COLO668 (cell line): ENCODE results near the gene NREP.

ENCODE experiments used
- DNase-seq: peaks from one replicate; lab custom pipeline; 2025; ENCODE audit not compliant: unreplicated experiment; lab: John Stamatoyannopoulos, UW

Gene NREP

GRCh38 chr5:111697881-111698757 lies 58.9 kb downstream of the NREP start:
- DNase-seq, result no peak

- DNase-seq, result peak; percentile 4
Measured at GRCh38 chr5:111697215-111697614, 59.8 kb downstream of the NREP start.

DNA sequence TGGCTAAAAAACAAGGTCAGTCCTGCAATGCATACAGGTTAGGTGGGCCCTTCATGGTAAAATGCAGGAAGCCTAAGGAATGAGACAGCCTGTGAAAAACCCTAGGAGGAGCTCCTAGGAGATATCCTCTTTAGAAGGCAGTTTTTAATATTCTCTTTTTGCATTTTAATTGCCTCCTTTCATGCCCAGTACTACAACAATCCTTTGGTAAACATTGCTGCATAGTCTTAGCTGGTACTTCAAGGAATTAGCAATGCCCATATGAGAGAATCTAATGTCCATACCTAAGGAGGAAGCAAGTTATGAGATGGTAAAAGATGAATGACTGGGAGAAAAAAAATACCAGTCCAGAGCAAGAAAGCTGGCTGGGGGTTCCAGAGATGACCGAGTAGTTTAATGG lies 61.0 kb downstream of the NREP start:
- no peak for DNase-seq

DNA sequence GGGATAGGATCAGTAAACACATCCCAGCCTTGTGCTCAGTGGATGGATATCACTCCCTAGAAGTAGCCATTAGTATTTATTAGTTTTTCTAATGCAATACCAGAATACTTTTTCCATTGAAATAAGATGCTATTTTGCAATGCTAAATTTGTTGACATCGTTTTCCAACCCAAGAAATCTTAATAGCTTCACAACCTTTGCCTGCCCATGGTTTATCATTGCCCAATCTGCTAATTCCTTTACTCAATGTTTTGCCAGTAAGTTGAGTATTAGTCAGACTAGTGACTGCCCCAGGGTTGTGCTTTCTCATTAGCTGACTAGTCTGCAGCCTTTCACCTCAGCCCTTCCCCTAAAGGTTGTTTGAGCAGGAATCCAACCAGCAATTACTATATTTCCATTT lies 62.9 kb downstream of the NREP start:
- DNase-seq, result no peak

- no peak for DNase-seq
Measured at GRCh38 chr5:111691914-111692313, 65.1 kb downstream of the NREP start.

DNA sequence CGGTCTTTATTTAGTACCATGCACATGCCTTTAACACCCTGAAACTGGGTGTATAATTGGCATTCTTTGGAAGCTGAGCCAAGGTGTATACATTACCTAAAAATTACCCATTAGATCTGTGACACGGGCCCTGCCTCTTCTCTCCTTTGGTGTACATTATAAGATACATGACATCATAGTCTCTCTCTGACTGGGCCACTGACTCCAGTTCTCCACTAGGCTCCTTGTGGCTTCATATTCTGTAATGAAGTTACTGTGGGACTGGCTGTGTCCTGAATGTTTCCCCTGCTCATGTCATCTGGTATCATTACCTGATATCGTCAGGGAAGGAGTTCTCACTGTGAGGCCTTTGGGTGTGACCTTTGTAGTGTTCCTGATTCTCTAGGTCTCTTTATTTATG lies 65.5 kb downstream of the NREP start:
- no peak for DNase-seq

GRCh38 chr5:111689357-111689935 lies 67.5 kb downstream of the NREP start:
- DNase-seq, result no peak

DNA sequence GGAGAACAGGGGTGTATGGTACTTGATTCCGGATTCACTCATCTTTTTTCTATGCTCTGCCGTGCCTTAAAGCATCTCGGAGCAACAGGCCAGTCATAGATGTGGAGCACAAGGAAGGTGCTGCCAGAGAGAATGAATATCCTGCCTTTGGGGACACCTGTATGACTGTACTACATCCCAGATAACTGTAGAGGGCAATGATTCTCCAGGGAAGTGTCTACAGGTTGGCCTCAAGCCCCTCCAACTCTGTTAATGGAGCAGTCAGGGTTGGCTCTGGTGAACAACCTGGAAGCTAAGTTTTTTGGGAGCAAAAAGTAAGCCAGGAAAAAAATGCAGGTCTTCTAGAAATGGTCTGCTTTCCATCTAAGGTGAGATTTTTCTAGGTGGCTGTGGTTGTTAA lies 71.0 kb downstream of the NREP start:
- no peak for DNase-seq

- no peak for DNase-seq
Measured at GRCh38 chr5:111682641-111683040, 74.4 kb downstream of the NREP start.

DNA sequence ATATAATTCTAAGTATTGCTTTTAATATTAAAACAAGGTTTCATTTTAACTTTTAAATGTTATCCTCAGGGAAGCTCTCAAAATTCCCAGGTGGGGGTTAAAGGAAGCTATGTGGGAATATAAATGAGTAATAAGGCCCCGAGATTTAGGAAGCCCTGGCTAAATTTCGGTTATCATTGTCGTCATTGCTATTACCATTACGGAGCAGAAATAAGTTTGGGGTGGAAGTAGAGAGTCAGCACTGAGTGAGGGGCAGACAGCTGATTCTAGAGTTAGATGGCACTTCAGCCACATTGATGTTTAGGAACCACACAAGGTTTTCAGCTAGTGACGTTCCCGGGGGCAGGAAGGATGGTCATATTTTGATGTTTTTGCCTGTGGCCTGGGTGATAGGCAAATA lies 74.9 kb downstream of the NREP start:
- DNase-seq, result no peak

DNA sequence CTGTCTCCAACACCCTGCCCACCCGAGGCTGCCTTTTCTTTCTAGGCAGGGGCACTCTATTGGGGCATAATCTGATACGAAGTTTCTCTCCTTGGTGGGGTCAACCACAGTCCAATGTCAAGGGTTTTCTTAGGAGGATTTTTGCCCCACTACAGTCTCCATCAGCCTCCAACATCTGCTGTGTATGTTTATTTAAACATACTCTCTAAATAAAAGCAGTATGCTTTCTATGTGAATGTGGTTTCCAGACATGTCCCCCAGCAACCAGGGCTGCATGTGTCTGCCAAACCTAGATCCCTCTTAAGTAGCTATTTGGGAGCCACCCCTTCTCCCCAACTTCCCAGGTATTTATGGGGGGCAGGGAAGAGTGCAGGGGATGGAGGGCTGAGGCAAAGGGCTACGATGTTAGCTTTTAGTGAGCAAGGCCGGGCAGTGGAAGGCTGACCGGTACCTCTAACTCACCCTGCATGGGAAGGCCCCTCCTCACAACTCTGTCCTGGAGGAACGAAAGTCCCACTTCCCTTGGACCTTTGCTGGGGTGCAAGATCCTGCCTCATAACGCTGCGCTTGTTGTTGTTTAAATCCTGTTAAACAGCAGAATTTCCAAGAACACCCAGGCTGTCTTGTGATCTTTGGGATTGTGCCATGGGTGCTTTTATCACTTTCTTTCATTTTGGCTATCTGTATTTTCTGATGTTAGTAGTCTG lies 75.4 kb downstream of the NREP start:
- no peak for DNase-seq

DNA sequence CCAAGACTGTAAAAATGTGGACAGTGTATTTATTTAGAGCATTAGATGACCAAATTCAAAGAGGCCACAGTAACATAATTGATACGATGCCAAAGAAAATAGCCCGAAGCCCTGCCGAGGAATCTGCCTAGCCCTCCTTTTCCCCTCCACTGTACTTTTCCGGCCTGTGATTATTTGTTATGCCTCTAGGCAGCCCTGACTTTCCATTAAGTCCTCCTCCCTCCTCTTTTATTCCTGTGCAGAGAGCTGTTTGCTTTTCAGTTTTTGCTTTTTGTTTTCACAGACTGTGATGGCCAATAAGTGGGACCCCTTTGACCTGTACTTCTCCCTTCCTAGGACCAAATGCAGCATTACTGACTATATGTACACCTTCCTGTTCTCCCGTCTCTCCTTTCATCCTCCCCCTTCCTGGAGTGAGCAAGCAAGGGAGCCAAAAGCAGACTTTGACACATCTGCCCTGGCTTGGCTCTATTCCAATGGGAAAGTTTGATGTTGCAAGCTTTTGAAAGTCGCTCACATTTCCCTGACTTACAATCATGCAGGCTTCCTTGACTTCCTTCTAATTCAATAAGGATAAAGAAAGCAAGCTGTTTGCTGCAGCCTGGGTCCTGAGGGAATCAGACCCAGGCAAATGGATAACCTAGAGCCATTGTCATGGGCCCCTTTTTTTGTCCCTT lies 76.1 kb downstream of the NREP start:
- peak; percentile 25 for DNase-seq

DNA sequence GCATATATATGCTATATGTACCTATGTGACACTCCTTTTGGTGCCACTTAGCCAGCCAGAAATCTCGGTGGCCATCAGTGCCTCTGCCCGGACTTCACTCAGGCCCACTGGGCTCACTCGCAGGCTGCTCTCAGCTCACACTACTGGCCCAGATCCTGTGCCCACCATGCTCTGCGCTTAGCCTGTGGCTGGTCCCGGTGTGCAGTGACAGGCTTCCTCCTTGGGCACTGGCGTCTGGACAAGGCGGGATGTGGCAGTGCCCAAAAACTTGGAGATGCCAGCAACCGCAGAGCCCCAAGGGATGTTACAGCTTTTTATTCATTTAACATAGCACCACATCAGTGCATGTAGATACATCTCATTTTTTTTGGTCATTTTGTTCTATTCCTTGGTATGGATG lies 77.4 kb downstream of the NREP start:
- no peak for DNase-seq
